ENCODE data around the gene CACNA2D3. TPM values are rescaled to one million over a fixed set of nuclear protein-coding genes. Genes with fewer than 3 reads are reported as not detected.

CACNA2D3 gene
- total RNA-seq, 4 donors from 2014 or later: 0.55 to 3.4 (median 1.6) TPM

DNA sequence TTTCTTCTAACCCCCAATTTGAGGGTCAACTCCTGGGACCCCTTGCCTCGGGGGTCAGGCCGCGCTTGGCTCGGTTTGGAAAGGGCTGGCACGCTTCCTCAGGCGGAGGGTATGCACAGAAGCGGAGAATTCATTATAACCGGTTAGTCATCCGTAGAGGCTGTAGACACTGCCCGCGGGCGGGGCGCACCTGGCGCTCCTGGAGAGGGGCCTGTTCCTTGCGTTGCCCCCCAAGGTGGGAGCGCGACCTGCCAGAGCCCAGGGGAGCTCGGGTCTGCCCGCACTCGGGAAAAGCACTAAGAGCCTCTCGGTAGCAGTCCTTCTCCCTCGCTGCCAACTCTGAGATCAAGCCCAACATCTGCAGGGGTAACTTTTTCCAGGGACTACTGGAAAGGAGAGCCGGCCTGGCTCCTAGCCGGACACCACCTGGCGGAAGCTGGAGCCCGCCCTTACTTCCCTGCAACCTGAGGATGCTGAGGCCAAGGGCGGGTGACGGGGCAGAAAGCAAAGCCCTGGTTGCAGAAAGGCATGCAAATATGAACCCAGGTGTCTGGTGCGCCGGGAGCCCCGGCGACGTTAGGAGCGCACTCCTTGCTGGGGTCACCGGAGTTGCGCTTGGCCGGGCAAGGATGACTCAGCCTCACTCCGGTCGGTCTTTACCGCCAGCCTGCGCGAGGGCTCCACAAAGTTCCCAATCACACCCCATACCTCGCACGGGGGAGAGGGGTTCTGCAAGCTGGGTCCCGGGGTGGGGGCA, 1.5 kb upstream of the CACNA2D3 start:
- H3K27me3 ChIP-seq: peaks cover 82% of the 10 kb centered on the region
- intact Hi-C loops (cut with DNase I; ENCODE audit: low total_unique reads) (no loop called here), in situ Hi-C loops (cut with MboI; ENCODE audit: low pct_ligation_motif_present in 1 of 4, low pct_unique_long_range_greater_than_20kb in 1 of 4, low sequenced_read_pairs in 3 of 4) (no loop called here)
- no peaks in the 10 kb centered on the region for H3K9me3 ChIP-seq
- H3K4me3 ChIP-seq: peak overlapping the region; percentile 16 to 68 (median 48)
- no peak overlapping the region for H3K27ac ChIP-seq
- H3K4me1 ChIP-seq: peaks cover 10 to 24% (median 17%) of the 10 kb centered on the region in 4 donors
- H3K36me3 ChIP-seq: no peaks in the 10 kb centered on the region
- WGBS, 2 donors (ENCODE audit: low coverage in 1 of 2): 0 to 2% methylated on average over 1 to 41 of the region's 45 CpGs
- DNase-seq: no peak
- TF ChIP-seq EP300 (IDR thresholded peaks at IDR 0.05; ENCODE audit: low read depth) (no peak), POLR2A (IDR thresholded peaks at IDR 0.05) (no peak), POLR2AphosphoS5 (IDR thresholded peaks at IDR 0.05) (no peak)
- TF ChIP-seq, protein P1, sequence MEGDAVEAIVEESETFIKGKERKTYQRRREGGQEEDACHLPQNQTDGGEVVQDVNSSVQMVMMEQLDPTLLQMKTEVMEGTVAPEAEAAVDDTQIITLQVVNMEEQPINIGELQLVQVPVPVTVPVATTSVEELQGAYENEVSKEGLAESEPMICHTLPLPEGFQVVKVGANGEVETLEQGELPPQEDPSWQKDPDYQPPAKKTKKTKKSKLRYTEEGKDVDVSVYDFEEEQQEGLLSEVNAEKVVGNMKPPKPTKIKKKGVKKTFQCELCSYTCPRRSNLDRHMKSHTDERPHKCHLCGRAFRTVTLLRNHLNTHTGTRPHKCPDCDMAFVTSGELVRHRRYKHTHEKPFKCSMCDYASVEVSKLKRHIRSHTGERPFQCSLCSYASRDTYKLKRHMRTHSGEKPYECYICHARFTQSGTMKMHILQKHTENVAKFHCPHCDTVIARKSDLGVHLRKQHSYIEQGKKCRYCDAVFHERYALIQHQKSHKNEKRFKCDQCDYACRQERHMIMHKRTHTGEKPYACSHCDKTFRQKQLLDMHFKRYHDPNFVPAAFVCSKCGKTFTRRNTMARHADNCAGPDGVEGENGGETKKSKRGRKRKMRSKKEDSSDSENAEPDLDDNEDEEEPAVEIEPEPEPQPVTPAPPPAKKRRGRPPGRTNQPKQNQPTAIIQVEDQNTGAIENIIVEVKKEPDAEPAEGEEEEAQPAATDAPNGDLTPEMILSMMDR (IDR thresholded peaks at IDR 0.05): no peak

DNA sequence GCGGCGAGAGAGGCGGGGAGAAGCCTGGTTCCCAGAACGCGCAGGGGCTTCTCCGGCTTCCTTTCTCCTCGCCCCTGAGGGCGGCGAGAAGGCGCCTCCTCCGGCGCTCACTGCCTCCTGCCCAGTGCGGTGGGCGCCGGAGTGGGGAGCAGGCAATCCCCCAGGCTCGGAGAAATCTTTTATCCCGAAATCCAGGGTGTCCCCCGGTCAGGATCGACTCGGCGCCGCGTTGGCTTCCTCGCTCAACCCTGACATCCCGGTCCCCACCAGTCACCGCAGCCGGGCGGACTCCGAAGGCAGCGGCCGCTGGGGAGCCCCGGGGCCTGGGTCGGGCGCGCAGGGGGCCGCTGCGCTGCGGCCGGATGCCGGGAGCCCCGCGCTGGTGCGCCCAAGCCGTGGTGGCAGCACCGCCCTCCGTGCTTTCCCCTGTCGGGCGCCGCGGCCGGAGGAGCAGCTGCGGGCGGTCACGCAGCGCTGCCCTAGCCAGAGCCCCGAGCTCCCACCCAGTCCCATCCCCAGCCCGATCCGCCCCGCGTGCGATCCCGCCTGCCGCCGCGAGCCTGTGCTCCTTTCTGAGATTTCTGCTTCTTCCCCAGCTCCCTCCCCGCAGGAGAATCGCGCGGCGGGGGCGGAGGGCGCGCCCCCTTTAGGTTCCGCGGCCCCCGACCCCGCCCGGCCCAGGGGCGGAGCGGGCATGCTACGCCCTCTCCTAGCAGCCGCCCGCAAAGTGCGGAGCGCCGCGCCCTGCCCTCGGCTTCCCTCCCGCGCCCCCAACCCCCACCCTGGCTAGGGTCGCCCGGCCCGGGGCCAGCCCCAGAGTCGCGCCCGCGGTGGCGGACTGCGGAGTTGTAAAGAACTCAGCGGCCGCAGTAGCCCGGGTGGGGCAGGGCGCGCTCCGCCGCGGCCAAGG, 683 bp upstream of the CACNA2D3 start:
- in situ Hi-C loops (cut with MboI; ENCODE audit: low pct_ligation_motif_present in 1 of 4, low pct_unique_long_range_greater_than_20kb in 1 of 4, low sequenced_read_pairs in 3 of 4): no loop called here
- Histone ChIP-seq H3K4me1 (peaks cover 10 to 24% (median 17%) of the 10 kb centered on the region in 4 donors), H3K9me3 (no peaks in the 10 kb centered on the region), H3K36me3 (no peaks in the 10 kb centered on the region), H3K27me3 (peaks cover 90% of the 10 kb centered on the region), H3K4me3 (peak overlapping the region; percentile 20 to 68 (median 48)), H3K27ac (peak overlapping the region in 3 of 4 donors; percentile 29 to 57 (median 46))
- 1% methylated on average over 33 of the region's 107 CpGs; no CpG with 5 or more reads in 1 of the 2 donors for WGBS, 2 donors (ENCODE audit: low coverage in 1 of 2)
- intact Hi-C loops (cut with DNase I; ENCODE audit: low total_unique reads): no loop called here
- TF ChIP-seq POLR2A (IDR thresholded peaks at IDR 0.05) (no peak), EP300 (IDR thresholded peaks at IDR 0.05; ENCODE audit: low read depth) (no peak), POLR2AphosphoS5 (IDR thresholded peaks at IDR 0.05) (no peak)
- TF ChIP-seq, protein P1 (IDR thresholded peaks at IDR 0.05): no peak
- DNase-seq: no peak

DNA sequence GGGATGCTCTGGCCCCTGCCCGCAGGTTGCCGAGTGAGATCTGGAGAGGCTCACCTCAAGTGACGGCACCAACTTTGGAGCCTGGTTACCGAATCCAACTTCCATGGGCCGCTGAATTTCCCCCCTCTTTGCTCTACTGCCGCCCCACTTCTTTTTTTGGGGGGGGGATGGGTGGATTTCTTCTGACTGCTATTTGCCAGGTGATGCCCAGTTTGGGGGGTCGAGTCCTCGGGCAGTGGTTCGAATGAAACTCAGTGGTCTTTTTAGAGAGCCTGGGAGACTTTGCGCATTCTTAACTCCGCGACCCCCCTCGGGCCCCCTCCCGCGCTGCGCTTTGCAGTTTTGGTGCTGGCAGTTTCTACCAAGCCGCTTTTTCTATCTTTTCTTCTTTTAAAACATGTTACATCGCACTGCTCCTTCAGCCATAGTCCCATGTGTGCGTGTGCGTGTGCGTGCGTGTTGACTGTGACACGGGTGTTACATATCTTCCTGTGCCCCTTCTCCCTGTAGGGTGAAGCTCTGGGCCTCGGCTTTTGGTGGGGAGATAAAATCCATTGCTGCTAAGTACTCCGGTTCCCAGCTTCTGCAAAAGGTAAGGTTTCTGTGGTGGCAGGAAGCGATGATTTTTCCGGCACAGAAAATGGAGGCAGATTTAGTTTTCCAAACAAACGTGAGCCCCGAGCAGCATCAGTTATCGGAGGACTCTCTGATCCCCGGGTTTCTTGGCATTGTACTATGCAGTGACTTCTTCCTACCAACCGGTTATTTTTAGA, 837 bp downstream of the CACNA2D3 start:
- in situ Hi-C loops (cut with MboI; ENCODE audit: low pct_ligation_motif_present in 1 of 4, low pct_unique_long_range_greater_than_20kb in 1 of 4, low sequenced_read_pairs in 3 of 4): no loop called here
- DNase-seq: no peak
- H3K9me3 ChIP-seq: no peaks in the 10 kb centered on the region
- H3K4me3 ChIP-seq: peak overlapping the region; percentile 25 to 68 (median 48)
- peaks cover 10 to 24% (median 17%) of the 10 kb centered on the region in 4 donors for H3K4me1 ChIP-seq
- intact Hi-C loops (cut with DNase I; ENCODE audit: low total_unique reads): no loop called here
- WGBS, 2 donors (ENCODE audit: low coverage in 1 of 2): 0 to 5% methylated on average over 5 to 32 of the region's 32 CpGs
- H3K27ac ChIP-seq: peak overlapping the region; percentile 31 to 75 (median 62)
- H3K36me3 ChIP-seq: no peaks in the 10 kb centered on the region
- H3K27me3 ChIP-seq: peaks cover 87% of the 10 kb centered on the region
- no peak for TF ChIP-seq POLR2AphosphoS5 (IDR thresholded peaks at IDR 0.05)
- TF ChIP-seq, protein P1 (IDR thresholded peaks at IDR 0.05): no peak

Measured in transverse colon (tissue), 4 donors.